GM19240 (cell line): Measurements from ENCODE around the gene MRPL55.

Experiments used
- DNase-seq: peaks from one replicate; pipeline ENCODE4 v3.0.0; 2011; ENCODE audit warnings: low spot score; ENCODE audit not compliant: insufficient read length

MRPL55 gene

DNA sequence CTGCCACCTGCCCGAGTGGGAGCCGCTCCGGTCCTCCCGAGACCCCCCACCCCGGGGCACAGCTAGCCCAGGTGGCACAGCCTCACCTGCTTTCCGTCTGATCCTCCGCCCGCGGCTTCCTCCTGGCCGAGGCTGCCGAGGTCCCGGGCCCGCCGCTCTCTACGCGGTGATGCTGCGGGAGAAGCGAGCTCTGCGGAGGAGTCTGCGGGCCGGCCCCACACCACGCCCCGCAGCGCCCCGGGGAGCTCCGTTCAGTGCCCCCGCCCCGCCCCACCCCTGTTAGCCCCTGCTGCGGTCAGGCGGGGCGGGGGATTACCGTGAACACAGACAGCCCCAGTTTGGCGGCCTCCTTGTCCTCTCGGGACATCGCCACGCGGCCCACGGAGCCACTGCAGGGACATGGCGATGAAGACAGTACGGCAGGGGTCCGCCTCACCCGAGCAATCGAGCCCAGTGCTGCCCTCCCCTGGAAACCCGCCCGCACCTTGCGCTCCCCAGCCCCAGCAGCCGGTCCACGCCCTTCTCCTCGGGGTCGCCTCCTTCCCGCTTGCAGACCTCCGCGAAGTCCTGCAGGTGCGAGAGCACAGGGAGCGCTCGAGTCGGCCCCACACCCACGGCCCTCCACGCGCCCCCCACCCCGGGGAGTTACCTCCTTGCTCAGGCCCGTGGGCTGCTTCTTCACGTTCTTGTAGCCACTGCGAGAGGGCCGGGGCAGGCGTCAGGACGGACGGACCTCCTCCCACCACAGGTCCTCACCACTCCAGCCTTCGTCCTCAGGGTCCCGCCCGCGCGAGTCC is 6.9 kb downstream of the MRPL55 start:
- no peak for DNase-seq

GRCh38 chr1:228101614-228101993 is 7.5 kb downstream of the MRPL55 start:
- DNase-seq: no peak

DNA sequence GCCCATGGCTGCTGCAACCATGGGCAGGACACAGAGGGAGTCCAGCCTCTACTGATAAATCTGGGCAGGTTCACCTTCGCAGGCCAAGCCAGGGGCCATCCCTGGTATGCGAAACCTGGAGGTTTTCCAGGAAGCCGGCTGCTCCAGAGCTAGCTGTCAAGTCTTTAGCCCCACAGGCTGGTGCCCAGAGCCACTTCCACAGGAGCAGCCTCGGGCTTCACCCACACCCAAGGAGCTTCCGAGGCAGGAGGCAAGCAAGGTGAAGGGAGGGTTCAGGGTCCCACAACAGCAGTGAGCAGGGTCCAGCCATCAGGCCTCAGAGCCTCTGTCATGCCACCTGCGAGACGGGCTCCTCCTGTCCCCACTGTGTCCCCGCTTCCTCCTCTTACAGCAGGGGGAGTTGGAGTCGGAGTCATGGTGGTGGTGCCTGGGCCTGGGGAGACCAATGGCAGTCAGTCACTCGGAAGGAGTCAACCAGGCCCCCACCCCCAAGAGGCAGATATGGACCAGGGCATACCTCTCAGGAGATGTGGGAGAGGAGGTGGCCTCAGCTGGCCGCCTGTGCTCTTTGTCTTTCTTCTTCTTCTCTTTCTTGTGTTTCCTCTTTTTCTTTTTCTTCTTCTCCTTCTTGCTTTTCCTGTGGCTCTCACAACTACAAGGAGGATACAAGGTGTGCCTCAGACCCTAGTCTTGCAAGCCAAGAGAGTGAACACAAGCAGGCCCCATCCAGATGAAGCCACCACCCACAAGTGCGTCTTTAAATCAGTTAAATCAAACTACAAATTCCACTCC is 8.1 kb downstream of the MRPL55 start:
- DNase-seq: no peak

- DNase-seq: no peak
Observed at GRCh38 chr1:228099331-228099732, 9.8 kb downstream of the MRPL55 start.

DNA sequence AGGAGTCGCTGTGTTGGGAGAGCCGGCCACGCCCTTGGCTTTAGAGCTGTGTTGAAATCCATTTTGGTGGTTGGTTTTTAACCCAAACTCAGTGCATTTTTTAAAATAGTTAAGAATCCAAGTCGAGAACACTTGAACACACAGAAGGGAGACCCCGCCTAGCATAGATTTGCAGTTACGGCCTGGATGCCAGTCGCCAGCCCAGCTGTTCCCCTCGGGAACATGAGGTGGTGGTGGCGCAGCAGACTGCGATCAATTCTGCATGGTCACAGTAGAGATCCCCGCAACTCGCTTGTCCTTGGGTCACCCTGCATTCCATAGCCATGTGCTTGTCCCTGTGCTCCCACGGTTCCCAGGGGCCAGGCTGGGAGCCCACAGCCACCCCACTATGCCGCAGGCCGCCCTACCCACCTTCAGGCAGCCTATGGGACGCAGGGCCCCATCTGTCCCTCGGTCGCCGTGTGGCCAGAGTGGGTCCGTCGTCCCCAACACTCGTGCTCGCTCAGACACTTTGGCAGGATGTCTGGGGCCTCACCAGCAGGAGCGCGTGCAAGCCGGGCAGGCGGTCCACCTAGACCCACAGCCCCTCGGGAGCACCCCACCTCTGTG is 10.7 kb downstream of the MRPL55 start:
- DNase-seq: no peak

- no peak for DNase-seq
Observed at GRCh38 chr1:228097333-228098081, 11.6 kb downstream of the MRPL55 start.

DNA sequence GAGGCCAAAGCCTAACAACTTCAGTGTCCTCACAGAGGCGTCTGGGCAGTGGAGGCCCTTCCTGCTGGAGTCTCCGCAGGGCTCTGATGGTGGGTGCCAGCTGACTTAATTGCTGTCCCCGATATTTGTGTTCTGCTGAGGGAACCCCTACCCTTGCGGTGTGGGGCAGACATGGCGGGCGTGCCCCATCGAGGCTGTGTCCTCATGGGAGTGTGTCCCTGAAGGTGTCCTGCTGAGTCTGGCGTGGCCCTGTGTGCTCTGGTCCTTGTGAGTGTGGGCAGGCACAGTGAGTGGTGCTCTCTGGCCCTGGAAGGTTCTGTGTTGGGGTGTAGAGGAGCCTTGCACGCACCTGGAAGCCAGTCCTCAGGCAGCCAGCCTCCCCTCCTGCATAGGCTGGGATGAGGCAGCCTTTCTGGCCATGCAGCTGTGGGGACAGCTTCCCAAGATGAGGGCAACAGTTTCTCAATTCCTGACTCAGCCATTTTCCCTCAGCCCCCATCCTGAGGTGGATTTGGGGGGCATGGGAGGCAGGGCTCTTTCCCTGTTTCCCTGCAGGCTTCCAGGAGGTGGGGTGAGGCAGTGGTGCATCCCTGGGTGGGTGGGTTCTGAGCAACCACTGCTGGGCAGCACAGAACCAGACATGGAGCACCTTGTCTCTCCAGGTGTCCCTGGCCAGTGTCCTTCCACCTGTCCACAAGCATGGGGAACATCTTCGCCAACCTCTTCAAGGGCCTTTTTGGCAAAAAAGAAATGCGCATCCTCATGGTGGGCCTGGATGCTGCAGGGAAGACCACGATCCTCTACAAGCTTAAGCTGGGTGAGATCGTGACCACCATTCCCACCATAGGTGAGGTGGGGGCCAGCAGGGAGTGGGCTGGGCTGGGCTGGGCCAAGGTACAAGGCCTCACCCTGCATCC is 12.4 kb downstream of the MRPL55 start:
- no peak for DNase-seq

- no peak for DNase-seq
Observed at GRCh38 chr1:228095938-228096337, 13.2 kb downstream of the MRPL55 start.

DNA sequence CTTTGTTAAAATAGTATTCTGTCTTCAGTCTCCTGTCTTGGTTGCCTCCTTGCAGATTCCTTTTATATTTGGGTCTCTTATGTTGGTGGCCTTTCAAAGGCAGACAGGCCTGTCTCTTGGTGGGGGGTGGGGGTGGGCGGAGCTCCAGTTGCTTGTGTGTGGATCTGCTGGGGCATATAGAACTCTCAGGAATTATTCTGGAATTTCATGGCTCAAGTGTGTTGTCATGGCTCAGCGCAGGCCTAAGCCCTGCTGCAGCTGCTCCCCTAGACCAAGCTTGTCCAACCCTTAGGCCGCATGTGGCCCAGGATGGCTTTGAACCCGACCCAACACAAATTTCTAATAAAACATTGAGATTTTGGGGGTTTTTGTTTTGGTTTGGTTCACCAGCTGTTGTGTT is 13.9 kb downstream of the MRPL55 start:
- no peak for DNase-seq

DNA sequence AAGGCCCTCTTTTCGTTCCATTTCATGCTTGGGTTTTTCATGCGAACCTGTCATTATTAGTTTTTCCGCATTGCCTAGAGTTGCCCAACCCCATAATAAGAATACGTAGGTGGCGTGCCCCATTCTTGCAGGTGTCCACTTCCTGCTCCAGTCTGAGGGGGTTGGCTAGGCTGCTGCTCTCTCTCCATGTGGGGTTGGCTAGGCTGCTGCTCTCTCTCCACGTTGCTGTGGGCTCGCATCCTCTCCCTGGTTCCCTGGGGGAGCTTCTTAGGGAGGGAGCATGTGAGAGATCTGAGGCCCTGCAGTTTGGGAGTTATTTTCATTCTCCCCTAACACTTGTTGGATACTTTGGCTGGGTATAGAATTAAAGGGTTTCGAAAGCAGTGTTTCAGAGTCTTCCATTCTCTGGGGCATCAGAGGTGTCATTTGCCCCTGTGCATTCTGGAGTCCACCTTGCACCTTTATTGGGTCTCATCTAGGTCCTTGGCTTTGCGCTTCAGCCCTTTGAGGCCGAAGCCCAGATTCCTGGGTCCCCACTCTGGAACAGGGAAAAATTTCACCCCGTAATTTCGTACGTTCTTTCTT is 14.6 kb downstream of the MRPL55 start:
- no peak for DNase-seq

DNA sequence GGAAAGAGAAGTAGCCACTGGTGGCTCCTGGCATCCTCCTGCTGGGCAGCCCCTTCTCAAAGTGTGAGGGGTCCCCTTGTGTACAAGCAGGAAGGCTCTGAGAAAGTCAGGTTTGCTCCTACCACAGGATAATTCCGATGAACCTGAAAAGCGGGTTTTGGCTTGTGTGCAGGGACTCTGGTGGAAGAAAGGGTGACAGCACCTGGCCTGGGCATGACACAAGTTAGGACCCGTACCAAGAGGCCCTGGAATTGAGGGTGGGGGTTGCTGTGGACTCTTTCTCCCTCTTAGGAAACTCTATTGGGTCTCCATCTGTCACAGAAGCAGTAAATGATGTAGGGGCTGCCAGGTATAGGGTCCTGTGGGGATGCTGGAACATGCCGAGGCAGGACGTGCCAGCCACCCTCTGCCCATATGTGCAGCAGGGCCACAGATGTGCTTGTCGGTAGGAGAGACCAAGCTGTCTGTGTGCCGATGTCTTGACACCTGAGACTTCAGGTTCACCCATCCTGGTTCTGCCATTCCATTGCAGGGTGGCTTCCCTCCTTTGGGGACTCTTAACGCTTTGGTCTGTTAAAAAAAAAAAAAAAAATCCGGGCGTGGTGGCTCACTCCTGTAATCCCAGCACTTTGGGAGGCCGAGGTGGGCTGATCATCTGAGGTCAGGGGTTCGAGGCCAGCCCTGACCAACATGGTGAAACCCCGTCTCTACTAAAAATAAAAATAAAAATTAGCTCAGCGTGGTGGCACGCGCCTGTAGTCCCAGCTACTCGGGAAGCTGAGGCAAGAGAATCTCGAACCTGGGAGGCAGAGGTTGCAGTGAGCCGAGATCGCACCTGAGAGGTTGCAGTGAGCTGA is 15.8 kb downstream of the MRPL55 start:
- no peak for DNase-seq

DNA sequence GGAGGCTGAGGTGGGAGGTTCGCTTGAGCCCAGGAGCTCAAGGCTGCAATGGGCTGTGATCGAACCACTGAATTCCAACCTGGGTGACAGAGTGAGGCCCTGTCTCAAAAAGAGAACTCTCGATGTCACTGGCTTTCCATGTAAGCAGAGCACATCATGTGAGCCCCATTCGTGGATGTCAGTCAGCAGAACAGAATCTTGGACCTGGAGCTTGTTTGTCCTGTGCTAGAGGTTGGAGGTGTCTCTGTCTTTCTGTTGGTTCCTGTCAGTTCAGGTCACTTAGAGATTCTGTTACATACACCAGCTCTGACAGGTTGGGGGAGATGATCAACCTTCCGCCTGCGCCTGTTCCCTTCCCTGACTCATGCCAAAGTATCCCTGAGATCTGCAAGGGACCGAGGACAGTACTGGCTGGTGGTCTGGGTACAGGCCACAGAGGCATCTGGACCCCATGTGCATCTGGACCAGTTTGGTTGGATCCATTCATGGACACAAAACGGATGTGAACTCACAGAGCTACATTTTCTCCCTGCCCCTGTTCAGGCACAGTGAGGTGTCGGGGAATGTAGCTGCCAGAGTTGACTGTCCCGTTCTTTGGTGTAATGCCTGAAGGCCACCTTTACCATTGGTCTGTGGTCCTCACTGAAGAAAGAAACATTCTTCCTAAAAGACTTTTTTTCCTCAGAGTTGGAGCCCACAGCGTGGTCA is 16.6 kb downstream of the MRPL55 start:
- no peak for DNase-seq

GRCh38 chr1:228091084-228091483 is 18.0 kb downstream of the MRPL55 start:
- no peak for DNase-seq

DNA sequence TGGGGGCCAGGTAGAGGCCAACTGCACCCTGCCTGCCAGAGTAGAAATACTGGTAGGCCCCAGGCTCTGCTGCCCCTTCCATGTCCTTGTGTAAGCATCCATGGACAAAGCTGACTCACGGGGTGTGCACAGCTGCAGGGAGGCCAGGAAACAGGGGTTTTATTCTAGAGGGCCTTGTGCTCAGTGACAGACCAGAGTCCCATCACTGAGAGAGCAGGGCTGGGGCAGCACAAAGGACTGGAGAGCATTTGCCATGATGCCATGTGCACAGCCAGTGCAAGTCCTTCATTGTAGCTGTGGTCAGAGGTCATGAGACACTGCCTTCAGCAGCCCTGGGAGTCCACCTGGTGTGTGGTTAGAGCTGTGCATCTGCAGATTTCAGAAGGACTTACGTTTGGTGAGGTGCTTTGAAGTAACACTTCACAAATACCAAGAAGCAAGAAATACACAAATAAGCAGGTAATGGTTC is 18.5 kb downstream of the MRPL55 start:
- DNase-seq: no peak

- no peak for DNase-seq
Observed at GRCh38 chr1:228089519-228090380, 19.3 kb downstream of the MRPL55 start.

DNA sequence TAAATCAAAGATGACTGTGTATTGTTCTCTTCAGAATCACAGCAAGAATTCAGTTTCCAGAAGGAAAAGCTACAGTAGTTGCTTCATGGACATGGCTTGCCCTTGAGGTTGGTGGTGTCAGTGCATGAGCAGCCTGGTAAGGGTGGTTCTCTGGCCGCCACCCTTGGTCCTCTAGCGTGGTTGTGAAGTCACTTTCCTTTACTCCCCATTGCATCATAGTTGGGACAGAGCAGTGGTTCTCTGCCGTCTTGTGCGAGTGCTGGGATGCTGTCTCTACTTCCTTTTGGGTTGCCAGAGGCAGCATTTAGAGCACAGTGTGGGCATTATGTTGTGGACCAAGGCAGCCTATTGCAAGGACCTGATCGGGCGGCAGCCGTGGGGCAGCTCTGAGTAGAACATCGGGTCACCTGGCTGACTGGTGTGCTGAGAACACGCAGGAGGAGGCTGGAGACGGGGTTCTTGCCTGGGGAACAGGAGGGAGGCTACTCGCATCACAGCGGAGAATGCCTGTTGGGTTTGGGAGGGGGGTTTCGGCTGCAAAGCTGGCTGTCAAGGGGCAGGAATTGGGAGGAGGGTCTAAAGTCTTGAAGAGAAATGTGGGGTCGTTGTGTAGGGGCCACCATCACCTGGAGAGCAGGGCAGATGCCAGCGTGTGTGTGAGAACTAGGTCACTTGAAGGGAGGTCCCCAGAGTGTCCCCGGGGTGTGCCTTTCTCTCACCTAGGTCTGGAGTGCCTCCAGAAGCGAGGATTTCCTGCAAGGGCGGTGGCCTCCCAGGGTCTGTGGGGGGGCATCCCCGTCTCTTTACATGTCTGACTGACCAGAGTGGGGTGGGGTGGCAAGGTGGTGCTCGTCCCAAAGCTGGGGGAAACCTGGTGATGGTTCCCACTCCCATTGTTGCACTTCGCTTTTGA is 20.3 kb downstream of the MRPL55 start:
- no peak for DNase-seq
